K562 (cell line): ENCODE measurements around the gene LDB2. TPM values are rescaled to one million over a fixed set of nuclear protein-coding genes. Genes with fewer than 3 reads are reported as not detected.

Experiments
- ATAC-seq: fragments of 200-7000 bp; cut with Tn5 transposase; 3 replicates; pipeline ENCODE4 v1.9.1; 2020; ENCODE audit warnings: moderate library complexity
- BruUV-seq: library from RNA; stranded (reverse); fragments of 400-500 nt; replicated peaks from 2 replicates; lab custom pipeline; 2021; lab: Mats Ljungman, UMichigan
- CTCF ChIA-PET: fragments of 300-600 bp; formaldehyde crosslinking; extraction: SDS; loops from one replicate; lab custom pipeline; 2021; ENCODE audit warnings: low intra/inter-chr PET ratio; lab: Yijun Ruan, JAX
- POLR2A ChIA-PET: fragments of 300-600, 350-650 bp; sonication (Branson Sonifier 250); formaldehyde crosslinking; extraction: SDS; loops from one replicate; lab custom pipeline; 2021; ENCODE audit warnings: antibody characterized with exemption, inconsistent platforms; lab: Yijun Ruan, JAX
- DNase-seq, 4 experiments: peaks; one replicate each; pipeline versions ENCODE4 v3.0.0 to v3.0.0-alpha.2; 2011 to 2018; ENCODE audit warnings: low spot score in 3 of 4, mixed read lengths in 3 of 4; ENCODE audit errors: extremely low read depth in 1 of 4
- FAIRE-seq: peaks from 2 replicates; lab custom pipeline; 2011; peaks lifted over from hg19 to GRCh38; lab: Jason Lieb, UNC
- H2AFZ ChIP-seq: 2 replicates; pipeline ENCODE4 v1.6.0; 2011; ENCODE audit warnings: low read depth, low read length, control low read depth, inconsistent platforms
- H3K27ac ChIP-seq: fragments of 200-600 bp; 3 replicates; pipeline ENCODE4 v1.8.0; 2011; ENCODE audit warnings: low read depth, mild to moderate bottlenecking, control low read depth, inconsistent platforms, low read length, moderate library complexity, mixed read lengths; ENCODE audit errors: extremely low read depth
- H3K27me3 ChIP-seq, 2 experiments: fragments of 300-600 bp in 1 of 2; 2 replicates in 1 of 2; 3 replicates in 1 of 2; pipeline versions ENCODE4 v1.6.0 to v1.8.0; 2011; ENCODE audit warnings: inconsistent platforms in 2 of 2, low read length in 2 of 2, mild to moderate bottlenecking in 1 of 2, mixed read lengths in 1 of 2, moderate library complexity in 1 of 2; ENCODE audit not compliant: control insufficient read depth in 2 of 2, insufficient read depth in 2 of 2
- H3K36me3 ChIP-seq: fragments of 300-600 bp; 3 replicates; pipeline ENCODE4 v1.8.0; 2011; ENCODE audit warnings: mild to moderate bottlenecking, low read length, inconsistent platforms; ENCODE audit not compliant: control insufficient read depth, insufficient read depth
- H3K4me1 ChIP-seq, 2 experiments: fragments of 200-600 bp in 1 of 2; replicated peaks in 1 of 2; 2 replicates in 1 of 2; 3 replicates in 1 of 2; pipeline versions ENCODE4 v1.5.1 to v1.8.0; 2011; ENCODE audit warnings: inconsistent platforms in 2 of 2, low read length in 2 of 2, mild to moderate bottlenecking in 1 of 2, mixed read lengths in 1 of 2, moderate library complexity in 1 of 2; ENCODE audit not compliant: control insufficient read depth in 2 of 2, insufficient read depth in 2 of 2
- H3K4me2 ChIP-seq: 2 replicates; pipeline ENCODE4 v1.6.1; 2011; ENCODE audit warnings: low read length, control low read depth, inconsistent platforms, mixed read lengths; ENCODE audit not compliant: insufficient read depth
- H3K4me3 ChIP-seq: fragments of 200-600 bp; sonication (generic), shearing (Covaris generic); 2 replicates; pipeline ENCODE4 v1.5.1; 2016; ENCODE audit warnings: control low read depth, inconsistent platforms
- H3K79me2 ChIP-seq: fragments of 200-600 bp; 3 replicates; pipeline ENCODE4 v1.8.0; 2011; ENCODE audit warnings: low read length, inconsistent platforms; ENCODE audit not compliant: control insufficient read depth, insufficient read depth
- H3K9ac ChIP-seq, 2 experiments: 2 replicates each; pipeline versions ENCODE4 v1.6.0 to v1.6.1; 2011; ENCODE audit warnings: low read depth in 2 of 2, low read length in 2 of 2, control low read depth in 1 of 2, inconsistent platforms in 1 of 2, mild to moderate bottlenecking in 1 of 2, mixed read lengths in 1 of 2; ENCODE audit not compliant: insufficient read depth in 1 of 2
- H3K9me1 ChIP-seq: one replicate; pipeline ENCODE4 v1.6.0; 2011; ENCODE audit warnings: inconsistent platforms, mild to moderate bottlenecking, low read length, moderate library complexity; ENCODE audit not compliant: control insufficient read depth, insufficient read depth
- H3K9me3 ChIP-seq: replicated peaks from 2 replicates; pipeline ENCODE4 v1.5.1; 2011; ENCODE audit warnings: low read depth, low read length, inconsistent platforms; ENCODE audit not compliant: control insufficient read depth, insufficient read depth
- H4K20me1 ChIP-seq: replicated peaks from 2 replicates; pipeline ENCODE4 v1.6.1; 2011; ENCODE audit warnings: low read length, inconsistent platforms, mixed read lengths; ENCODE audit not compliant: control insufficient read depth, insufficient read depth
- FOXJ2 ChIP-seq: fragments of 200-800 bp; sonication (Bioruptor generic); IDR thresholded peaks from 2 replicates; pipeline ENCODE4 v1.6.1; 2016; ENCODE audit warnings: missing genetic modification characterization, missing compliant biosample characterization
- KLF13 ChIP-seq: fragments of 450-650 bp; IDR thresholded peaks from 2 replicates; pipeline ENCODE4 v1.6.1; 2016; ENCODE audit warnings: missing genetic modification characterization, low read depth, mild to moderate bottlenecking, missing compliant biosample characterization, moderate library complexity, borderline replicate concordance
- MTA2 ChIP-seq: fragments of 450-650 bp; IDR thresholded peaks from 2 replicates; pipeline ENCODE4 v1.6.1; 2016; ENCODE audit warnings: low read depth
- RAD21 ChIP-seq, 2 experiments: fragments of 250-450 bp in 1 of 2; fragments of 450-650 bp in 1 of 2; sonication (Bioruptor Pico) in 1 of 2; formaldehyde crosslinking in 1 of 2; IDR thresholded peaks in 1 of 2; conservative IDR thresholded peaks in 1 of 2; 2 replicates each; pipeline versions ENCODE4 v1.4.0 to v1.8.0; 2020 to 2022; ENCODE audit warnings: mild to moderate bottlenecking in 2 of 2, moderate library complexity in 1 of 2
- SAFB2 ChIP-seq: fragments of 200-400 bp; formaldehyde crosslinking; IDR thresholded peaks from 2 replicates; pipeline ENCODE4 v1.6.1; 2018; ENCODE audit warnings: borderline replicate concordance, low read length, low read depth, moderate library complexity; ENCODE audit not compliant: severe bottlenecking
- SMARCA5 ChIP-seq: fragments of 450-650 bp; IDR thresholded peaks from 2 replicates; pipeline ENCODE4 v1.6.1; 2016
- ZNF184 ChIP-seq: sonication (generic); formaldehyde crosslinking; IDR thresholded peaks from 2 replicates; pipeline ENCODE4 v1.5.0; 2020; ENCODE audit warnings: missing genetic modification reagents
- ZNF253 ChIP-seq: fragments of 250-450 bp; sonication (Bioruptor Pico); conservative IDR thresholded peaks from 2 replicates; pipeline ENCODE4 v1.6.1; 2021; ENCODE audit warnings: mild to moderate bottlenecking
- WGBS: fragments of 100-300 bp; shearing (Covaris generic); methylation state at CpG from one replicate; pipeline ENCODE4 v1.1.6; 2016; ENCODE audit warnings: low coverage, mixed read lengths; ENCODE audit not compliant: insufficient coverage; ENCODE audit errors: missing lambda C conversion rate; 5-methylcytosine and 5-hydroxymethylcytosine counted together
- in situ Hi-C: fragments of 300-500 bp; cut with MboI; formaldehyde crosslinking; loops from 4 replicates; pipeline ENCODE4 v1.15.0; 2018; ENCODE audit warnings: inconsistent platforms, mixed read lengths
- intact Hi-C: fragments of 100-400 bp; cut with micrococcal nuclease; formaldehyde crosslinking; loops from 2 replicates; pipeline ENCODE4 v1.14.2; 2022
- polyA plus RNA-seq, 8 experiments: library from polyadenylated mRNA; depleted of rRNA in 4 of 8; stranded (reverse) in 5 of 8; unstranded in 3 of 8; fragments of >200 nt; fragmentation: Nextera tagmentation in 2 of 8; fragmentation: Illumina TruSeq in 1 of 8; extraction: Ambion mirVana in 2 of 8; extraction: Trizol in 1 of 8; gene quantifications; 2 replicates each; pipeline versions ENCODE4 v1.2.1 to v1.2.3, GENCODE V29; 2011 to 2014; ENCODE audit warnings: inconsistent platforms in 1 of 8, missing spikeins in 1 of 8
- total RNA-seq, 7 experiments: library from RNA; depleted of rRNA in 6 of 7; stranded (reverse); fragments of >200 nt in 6 of 7; fragmentation: Illumina TruSeq in 2 of 7; extraction: Trizol in 2 of 7; gene quantifications; 2 replicates each; pipeline versions ENCODE4 v1.2.1 to v1.2.3, GENCODE V29; 2011 to 2021; ENCODE audit warnings: low replicate concordance in 1 of 7
- TF ChIP-seq, protein P1 (sequence below): fragments of 250-450 bp; sonication (Bioruptor Pico); IDR thresholded peaks from 2 replicates; pipeline ENCODE4 v1.4.0; 2020; ENCODE audit warnings: mild to moderate bottlenecking, moderate library complexity, borderline replicate concordance
- TF ChIP-seq, protein P2 (sequence below): fragments of 450-650 bp; conservative IDR thresholded peaks from 2 replicates; pipeline ENCODE4 v1.6.1; 2016; ENCODE audit warnings: missing genetic modification characterization, low read depth, mild to moderate bottlenecking, control low read depth, missing compliant biosample characterization

Gene LDB2
- total and polyA plus RNA-seq, 9 of the 15 experiments (the other 6 are each of a cell fraction or from before 2014, with no cell fraction given) = 0.10 to 0.20 TPM; not detected in 7

DNA sequence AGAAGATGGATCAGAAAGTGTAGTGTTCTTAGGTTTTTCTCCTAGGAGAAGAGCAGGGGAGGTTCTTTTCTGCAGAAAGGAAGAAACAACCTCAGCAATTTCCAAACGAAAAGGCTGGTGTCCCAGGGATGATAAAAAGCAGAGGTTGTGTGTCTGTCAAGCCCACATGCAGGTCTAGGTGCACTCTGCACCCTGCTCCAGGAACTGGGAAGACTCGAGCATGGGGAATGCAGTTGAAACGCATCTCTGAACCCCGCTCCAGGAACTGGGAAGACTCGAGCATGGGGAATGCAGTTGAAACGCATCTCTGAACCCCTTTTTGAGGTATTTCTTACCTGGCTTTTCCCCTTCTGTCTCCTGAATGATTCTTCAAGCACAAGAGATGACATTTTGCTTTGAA, 171.2 kb downstream of the LDB2 start:
- Histone ChIP-seq H3K9me3 (no peaks in the 10 kb centered on the region), H3K79me2 (no peaks in the 10 kb centered on the region), H3K27me3 (no peaks in the 10 kb centered on the region), H3K4me3 (no peak overlapping the region), H3K4me1 (no peaks in the 10 kb centered on the region), H3K4me2 (no peak overlapping the region), H3K27ac (no peak overlapping the region), H3K9me1 (no peaks in the 10 kb centered on the region), H3K9ac (no peak overlapping the region), H2AFZ (no peak overlapping the region), H4K20me1 (no peaks in the 10 kb centered on the region), H3K36me3 (no peaks in the 10 kb centered on the region)
- WGBS = 3% methylated on average over 6 of the region's 6 CpGs
- no TSS peak for BruUV-seq
- DNase-seq (no peak), FAIRE-seq (no peak), ATAC-seq (no peak)
- ChIA-PET POLR2A (interaction anchor here (0.7 kb wide), 1 partner anchor 620 kb away, joined by 3 read pairs; no protein-coding TSS in a partner anchor), CTCF (no interaction called here)
- in situ Hi-C loops = no loop called here
- intact Hi-C loops = no loop called here
- TF ChIP-seq FOXJ2 = no peak

DNA sequence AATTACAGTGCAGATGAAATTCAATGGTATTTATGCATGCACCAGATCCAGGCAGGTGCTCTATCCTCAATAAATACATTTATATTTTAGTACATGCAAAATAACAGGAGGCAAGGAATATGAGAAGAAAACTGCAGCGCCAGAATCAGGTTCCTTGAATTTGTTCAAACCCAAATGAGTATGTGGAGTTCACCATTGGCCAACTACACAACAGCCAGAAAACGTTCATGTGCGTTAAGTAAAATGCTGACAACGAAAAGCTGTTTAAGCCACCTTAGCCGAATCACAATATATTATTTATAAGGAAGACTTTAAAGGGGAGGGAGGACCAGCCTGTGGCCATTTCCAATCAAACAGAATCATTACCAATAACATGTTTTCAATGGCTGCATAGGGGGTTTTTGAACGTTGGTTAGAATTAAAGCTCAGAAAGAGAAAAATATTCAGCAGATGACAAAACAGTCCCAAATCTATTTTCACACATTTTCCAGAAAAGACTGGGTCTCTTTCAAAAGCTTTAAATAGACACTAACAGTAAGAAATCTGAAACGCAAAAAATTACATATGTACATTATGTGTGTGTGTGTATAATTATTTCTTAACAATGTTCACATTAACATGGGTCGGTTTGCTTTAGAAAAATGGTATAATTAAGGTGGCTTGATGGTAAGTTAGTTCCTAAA, 171.9 kb downstream of the LDB2 start:
- no TSS peak for BruUV-seq
- Histone ChIP-seq H3K4me3 (no peak overlapping the region), H4K20me1 (no peaks in the 10 kb centered on the region), H3K27me3 (no peaks in the 10 kb centered on the region), H3K79me2 (no peaks in the 10 kb centered on the region), H3K9ac (no peak overlapping the region), H3K27ac (no peak overlapping the region), H3K4me2 (no peak overlapping the region), H3K36me3 (no peaks in the 10 kb centered on the region), H3K4me1 (no peaks in the 10 kb centered on the region), H3K9me1 (no peaks in the 10 kb centered on the region), H3K9me3 (no peaks in the 10 kb centered on the region), H2AFZ (no peak overlapping the region)
- CTCF ChIA-PET = no interaction called here
- intact Hi-C loops = no loop called here
- no peak for DNase-seq
- WGBS = 1% methylated on average over 8 of the region's 8 CpGs
- ATAC-seq = no peak
- in situ Hi-C loops = no loop called here
- POLR2A ChIA-PET = no interaction called here
- no peak for FAIRE-seq
- TF ChIP-seq, protein P1, sequence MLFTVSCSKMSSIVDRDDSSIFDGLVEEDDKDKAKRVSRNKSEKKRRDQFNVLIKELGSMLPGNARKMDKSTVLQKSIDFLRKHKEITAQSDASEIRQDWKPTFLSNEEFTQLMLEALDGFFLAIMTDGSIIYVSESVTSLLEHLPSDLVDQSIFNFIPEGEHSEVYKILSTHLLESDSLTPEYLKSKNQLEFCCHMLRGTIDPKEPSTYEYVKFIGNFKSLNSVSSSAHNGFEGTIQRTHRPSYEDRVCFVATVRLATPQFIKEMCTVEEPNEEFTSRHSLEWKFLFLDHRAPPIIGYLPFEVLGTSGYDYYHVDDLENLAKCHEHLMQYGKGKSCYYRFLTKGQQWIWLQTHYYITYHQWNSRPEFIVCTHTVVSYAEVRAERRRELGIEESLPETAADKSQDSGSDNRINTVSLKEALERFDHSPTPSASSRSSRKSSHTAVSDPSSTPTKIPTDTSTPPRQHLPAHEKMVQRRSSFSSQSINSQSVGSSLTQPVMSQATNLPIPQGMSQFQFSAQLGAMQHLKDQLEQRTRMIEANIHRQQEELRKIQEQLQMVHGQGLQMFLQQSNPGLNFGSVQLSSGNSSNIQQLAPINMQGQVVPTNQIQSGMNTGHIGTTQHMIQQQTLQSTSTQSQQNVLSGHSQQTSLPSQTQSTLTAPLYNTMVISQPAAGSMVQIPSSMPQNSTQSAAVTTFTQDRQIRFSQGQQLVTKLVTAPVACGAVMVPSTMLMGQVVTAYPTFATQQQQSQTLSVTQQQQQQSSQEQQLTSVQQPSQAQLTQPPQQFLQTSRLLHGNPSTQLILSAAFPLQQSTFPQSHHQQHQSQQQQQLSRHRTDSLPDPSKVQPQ = no peak
- TF ChIP-seq ZNF184 (CRISPR knock-in tag) = no peak
- TF ChIP-seq RAD21 (CRISPR knock-in tag; conservative IDR thresholded peaks at IDR 0.05 in 1 of 2, IDR thresholded peaks at IDR 0.05 in 1 of 2) = no peak
- no peak for TF ChIP-seq KLF13 (tag)
- TF ChIP-seq MTA2 = no peak
- TF ChIP-seq SMARCA5 = no peak
- TF ChIP-seq, protein P2, sequence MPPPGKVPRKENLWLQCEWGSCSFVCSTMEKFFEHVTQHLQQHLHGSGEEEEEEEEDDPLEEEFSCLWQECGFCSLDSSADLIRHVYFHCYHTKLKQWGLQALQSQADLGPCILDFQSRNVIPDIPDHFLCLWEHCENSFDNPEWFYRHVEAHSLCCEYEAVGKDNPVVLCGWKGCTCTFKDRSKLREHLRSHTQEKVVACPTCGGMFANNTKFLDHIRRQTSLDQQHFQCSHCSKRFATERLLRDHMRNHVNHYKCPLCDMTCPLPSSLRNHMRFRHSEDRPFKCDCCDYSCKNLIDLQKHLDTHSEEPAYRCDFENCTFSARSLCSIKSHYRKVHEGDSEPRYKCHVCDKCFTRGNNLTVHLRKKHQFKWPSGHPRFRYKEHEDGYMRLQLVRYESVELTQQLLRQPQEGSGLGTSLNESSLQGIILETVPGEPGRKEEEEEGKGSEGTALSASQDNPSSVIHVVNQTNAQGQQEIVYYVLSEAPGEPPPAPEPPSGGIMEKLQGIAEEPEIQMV (tag) = no peak
- no peak for TF ChIP-seq SAFB2
- TF ChIP-seq ZNF253 (CRISPR knock-in tag) = no peak
